Left ventricle myocardium superior (tissue), 1 donor: Measurements from ENCODE around the gene CORO6. TPM values are rescaled to one million over a fixed set of nuclear protein-coding genes. Genes with fewer than 3 reads are reported as not detected.

Source experiments
- ATAC-seq: fragments of 200-7000 bp; cut with Tn5 transposase; one replicate; pipeline ENCODE4 v1.9.1; 2020; ENCODE audit warnings: mild to moderate bottlenecking, moderate library complexity
- DNase-seq: peaks from one replicate; pipeline ENCODE4 v3.0.0-alpha.2; 2020
- intact Hi-C: fragments of 100-400 bp; cut with micrococcal nuclease; formaldehyde crosslinking; loops from one replicate; pipeline ENCODE4 v1.11.0; 2022
- total RNA-seq: library from RNA; stranded (reverse); fragmentation: NEBNext Ultra II Directional; extraction: Animal tissue kit (Norgen Biotek cat#: 25700); gene quantifications from one replicate; pipeline ENCODE4 v1.2.1, GENCODE V29; 2021
- donor health status: DM: no; HTN: yes; CAD: no; lungs with severe emphysema.

The CORO6 gene
- total RNA-seq, 1 donor from 2014 or later, result 104 TPM

GRCh38 chr17:29616300-29617048 lies 6.2 kb downstream of the CORO6 start:
- ATAC-seq (no peak), DNase-seq (peak; percentile 51)
- intact Hi-C loops, result no loop called here

GRCh38 chr17:29615492-29616299 lies 7.0 kb downstream of the CORO6 start:
- ATAC-seq (peak; percentile 60), DNase-seq (peak; percentile 92)
- intact Hi-C loops, result no loop called here

- peak; percentile 52 for DNase-seq
- intact Hi-C loops, result no loop called here
- no peak for ATAC-seq
Measured at GRCh38 chr17:29615048-29615385, 7.7 kb downstream of the CORO6 start.

- intact Hi-C loops, result no loop called here
- DNase-seq, result peak; percentile 31
- ATAC-seq, result no peak
Measured at GRCh38 chr17:29614349-29615047, 8.2 kb downstream of the CORO6 start.

GRCh38 chr17:29613856-29614255 lies 8.9 kb downstream of the CORO6 start:
- intact Hi-C loops, result no loop called here
- no peak for ATAC-seq

GRCh38 chr17:29613352-29613837 lies 9.3 kb downstream of the CORO6 start:
- ATAC-seq, result peak; percentile 80
- intact Hi-C loops, result no loop called here

More at GRCh38 chr17:29613856-29614255, 8.9 kb downstream of the CORO6 start:
- no peak for DNase-seq

GRCh38 chr17:29612404-29613280 lies 10.1 kb downstream of the CORO6 start:
- ATAC-seq (no peak), DNase-seq (peak; percentile 43)
- intact Hi-C loops, result no loop called here

More at GRCh38 chr17:29613352-29613837, 9.3 kb downstream of the CORO6 start:
- peak; percentile 99 for DNase-seq

GRCh38 chr17:29612094-29612403 lies 10.7 kb downstream of the CORO6 start:
- intact Hi-C loops, result no loop called here
- ATAC-seq (no peak), DNase-seq (no peak)

GRCh38 chr17:29611351-29612093 lies 11.2 kb downstream of the CORO6 start:
- ATAC-seq (no peak), DNase-seq (no peak)
- intact Hi-C loops, result no loop called here

- no peak for ATAC-seq
- DNase-seq, result no peak
- intact Hi-C loops, result no loop called here
Measured at GRCh38 chr17:29610395-29610794, 12.3 kb downstream of the CORO6 start.

- no peak for ATAC-seq
- intact Hi-C loops, result no loop called here
- no peak for DNase-seq
Measured at GRCh38 chr17:29608986-29609385, 13.7 kb downstream of the CORO6 start.

GRCh38 chr17:29607557-29608195 lies 15.0 kb downstream of the CORO6 start:
- DNase-seq, result no peak
- intact Hi-C loops, result no loop called here

GRCh38 chr17:29603109-29603674 lies 19.5 kb downstream of the CORO6 start:
- peak; percentile 40 for DNase-seq
- peak; percentile 29 for ATAC-seq
- intact Hi-C loops, result no loop called here

More at GRCh38 chr17:29607557-29608195, 15.0 kb downstream of the CORO6 start:
- ATAC-seq, result no peak

GRCh38 chr17:29597361-29598172 lies 25.1 kb downstream of the CORO6 start:
- intact Hi-C loops, result no loop called here
- no peak for DNase-seq
- no peak for ATAC-seq

- peak; percentile 17 for ATAC-seq
- intact Hi-C loops, result no loop called here
- peak; percentile 54 for DNase-seq
Measured at GRCh38 chr17:29596811-29597210, 25.9 kb downstream of the CORO6 start.

GRCh38 chr17:29595943-29596774 lies 26.6 kb downstream of the CORO6 start:
- DNase-seq, result no peak

More at GRCh38 chr17:29595943-29596774, 26.6 kb downstream of the CORO6 start:
- no peak for ATAC-seq
- intact Hi-C loops, result no loop called here
